ENCODE data around the gene FBLN2. TPM values are rescaled to one million over a fixed set of nuclear protein-coding genes. Genes with fewer than 3 reads are reported as not detected.

Gene FBLN2
- total and polyA plus RNA-seq, 5 donors from 2014 or later: not detected

DNA sequence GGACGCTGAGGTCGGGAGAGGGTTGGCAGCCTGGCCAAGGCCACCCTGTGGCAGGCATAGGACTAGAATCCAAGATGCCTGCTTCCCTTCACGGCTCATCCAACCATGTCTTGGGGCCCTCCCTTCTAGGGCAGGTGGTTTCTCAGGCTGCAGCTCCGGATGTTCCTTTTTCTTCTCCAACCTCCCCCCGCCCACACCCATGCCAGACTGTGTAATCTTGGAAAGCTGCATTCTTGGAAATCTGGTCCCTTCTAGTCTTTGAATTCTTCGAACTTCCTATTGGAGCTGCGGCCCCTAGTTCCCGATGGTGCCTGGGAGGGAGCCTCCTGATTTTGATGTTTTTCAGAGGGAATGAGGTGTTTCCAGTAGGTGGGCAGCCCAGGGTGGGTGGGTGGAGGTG, 109.8 kb downstream of the FBLN2 start:
- Mint-ChIP-seq H3K4me3 (no peak overlapping the region), H3K27ac (no peak overlapping the region), H3K36me3 (no peaks in the 10 kb centered on the region), H3K4me1 (peaks cover 0 to 8% (median 1%) of the 10 kb centered on the region in 4 donors), H3K9me3 (peaks cover 0 to 2% (median 0%) of the 10 kb centered on the region in 7 donors), H3K27me3 (peaks cover 26% of the 10 kb centered on the region)
- no peak for DNase-seq
- peaks cover 5% of the 10 kb centered on the region for H3K27me3 ChIP-seq (ENCODE audit: control insufficient read depth, insufficient read depth, low read length)
- no peaks in the 10 kb centered on the region for H3K36me3 ChIP-seq (ENCODE audit: control insufficient read depth, insufficient read depth, low read length)
- H3K4me3 ChIP-seq (ENCODE audit: low read depth, low read length): no peak overlapping the region
- peaks cover 10% of the 10 kb centered on the region for H3K4me1 ChIP-seq (ENCODE audit: control insufficient read depth, insufficient read depth, low read length, poor library complexity, severe bottlenecking)
- no peak for ATAC-seq (ENCODE audit: low read depth in 2 of 2)
- H3K27ac ChIP-seq (ENCODE audit: insufficient read depth, low read length, poor library complexity, severe bottlenecking): no peak overlapping the region
- H3K9me3 ChIP-seq (ENCODE audit: control insufficient read depth in 2 of 2, low read length in 2 of 2): no peaks in the 10 kb centered on the region

GRCh38 chr3:13659221-13659969, 110.5 kb downstream of the FBLN2 start:
- no peaks in the 10 kb centered on the region for H3K9me3 ChIP-seq (ENCODE audit: control insufficient read depth in 2 of 2, low read length in 2 of 2)
- no peak overlapping the region for H3K4me3 ChIP-seq (ENCODE audit: low read depth, low read length)
- H3K27me3 Mint-ChIP-seq: peaks cover 24% of the 10 kb centered on the region
- H3K9me3 Mint-ChIP-seq: peaks cover 0 to 2% (median 0%) of the 10 kb centered on the region in 7 donors
- no peak overlapping the region for H3K27ac ChIP-seq (ENCODE audit: insufficient read depth, low read length, poor library complexity, severe bottlenecking)
- no peak overlapping the region for H3K4me3 Mint-ChIP-seq
- H3K36me3 ChIP-seq (ENCODE audit: control insufficient read depth, insufficient read depth, low read length): no peaks in the 10 kb centered on the region
- H3K4me1 Mint-ChIP-seq: peaks cover 0 to 3% (median 1%) of the 10 kb centered on the region in 4 donors
- peaks cover 5% of the 10 kb centered on the region for H3K27me3 ChIP-seq (ENCODE audit: control insufficient read depth, insufficient read depth, low read length)
- H3K36me3 Mint-ChIP-seq: no peaks in the 10 kb centered on the region
- no peak overlapping the region for H3K27ac Mint-ChIP-seq
- ATAC-seq (ENCODE audit: low read depth in 2 of 2) (no peak), DNase-seq (no peak)
- peaks cover 10% of the 10 kb centered on the region for H3K4me1 ChIP-seq (ENCODE audit: control insufficient read depth, insufficient read depth, low read length, poor library complexity, severe bottlenecking)

DNA sequence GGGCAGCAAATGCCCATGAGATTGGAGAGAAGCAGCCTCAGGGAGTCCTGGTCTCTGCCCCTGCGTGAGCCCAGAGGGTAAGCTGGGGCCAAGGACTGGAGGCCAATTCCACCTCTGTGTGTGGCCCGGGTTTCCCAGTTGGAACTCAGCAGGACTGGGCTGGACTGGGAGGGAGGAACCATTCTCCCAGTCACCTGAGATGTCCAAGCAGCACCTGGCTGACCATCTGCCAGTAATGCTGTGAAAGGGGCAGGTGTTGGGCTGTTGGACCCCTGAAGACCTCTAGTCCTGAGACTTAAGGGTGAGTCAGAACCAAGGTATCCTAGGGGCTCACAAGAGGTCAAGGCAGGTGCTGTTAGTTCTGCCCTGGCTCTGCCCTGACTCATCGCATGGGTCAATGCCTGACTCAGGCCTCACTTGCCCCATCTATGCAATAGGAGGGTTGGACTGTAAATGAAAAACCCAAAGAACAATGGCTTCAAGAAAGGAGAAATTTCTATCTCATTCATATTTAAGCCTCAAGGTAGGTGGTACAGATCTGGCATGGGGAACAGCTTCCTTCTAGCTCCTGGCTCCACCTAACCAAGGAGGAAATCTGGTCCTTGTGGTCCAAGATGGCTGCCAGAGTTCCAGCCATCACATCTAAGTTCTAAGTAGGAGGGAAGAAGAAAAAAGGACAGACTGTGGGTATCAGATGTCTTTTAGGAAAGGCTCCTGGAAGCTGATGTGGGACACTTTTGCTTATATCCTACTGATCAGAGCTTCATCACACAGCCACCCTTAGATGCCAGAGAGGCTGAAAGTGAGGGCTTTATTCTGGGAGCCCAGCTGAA, 111.3 kb downstream of the FBLN2 start:
- no peak overlapping the region for H3K27ac ChIP-seq (ENCODE audit: insufficient read depth, low read length, poor library complexity, severe bottlenecking)
- H3K27me3 ChIP-seq (ENCODE audit: control insufficient read depth, insufficient read depth, low read length): peaks cover 5% of the 10 kb centered on the region
- ATAC-seq (ENCODE audit: low read depth in 2 of 2) (no peak), DNase-seq (no peak)
- H3K27me3 Mint-ChIP-seq: peaks cover 24% of the 10 kb centered on the region
- no peak overlapping the region for H3K27ac Mint-ChIP-seq
- H3K4me3 Mint-ChIP-seq: no peak overlapping the region
- peaks cover 0 to 3% (median 1%) of the 10 kb centered on the region in 4 donors for H3K4me1 Mint-ChIP-seq
- peaks cover 4% of the 10 kb centered on the region for H3K4me1 ChIP-seq (ENCODE audit: control insufficient read depth, insufficient read depth, low read length, poor library complexity, severe bottlenecking)
- H3K36me3 ChIP-seq (ENCODE audit: control insufficient read depth, insufficient read depth, low read length): no peaks in the 10 kb centered on the region
- peaks cover 0 to 2% (median 0%) of the 10 kb centered on the region in 7 donors for H3K9me3 Mint-ChIP-seq
- H3K9me3 ChIP-seq (ENCODE audit: control insufficient read depth in 2 of 2, low read length in 2 of 2): no peaks in the 10 kb centered on the region
- H3K4me3 ChIP-seq (ENCODE audit: low read depth, low read length): no peak overlapping the region
- H3K36me3 Mint-ChIP-seq: no peaks in the 10 kb centered on the region

GRCh38 chr3:13661121-13661520, 112.2 kb downstream of the FBLN2 start:
- H3K4me3 ChIP-seq (ENCODE audit: low read depth, low read length): no peak overlapping the region
- peaks cover 0 to 2% (median 0%) of the 10 kb centered on the region in 7 donors for H3K9me3 Mint-ChIP-seq
- H3K36me3 ChIP-seq (ENCODE audit: control insufficient read depth, insufficient read depth, low read length): no peaks in the 10 kb centered on the region
- H3K36me3 Mint-ChIP-seq: no peaks in the 10 kb centered on the region
- H3K4me1 Mint-ChIP-seq: peaks cover 0 to 3% (median 1%) of the 10 kb centered on the region in 4 donors
- peaks cover under 1% of the 10 kb centered on the region for H3K27me3 ChIP-seq (ENCODE audit: control insufficient read depth, insufficient read depth, low read length)
- H3K27ac Mint-ChIP-seq: no peak overlapping the region
- DNase-seq (no peak), ATAC-seq (ENCODE audit: low read depth in 2 of 2) (no peak)
- no peaks in the 10 kb centered on the region for H3K4me1 ChIP-seq (ENCODE audit: control insufficient read depth, insufficient read depth, low read length, poor library complexity, severe bottlenecking)
- peaks cover 16% of the 10 kb centered on the region for H3K27me3 Mint-ChIP-seq
- H3K4me3 Mint-ChIP-seq: no peak overlapping the region
- no peak overlapping the region for H3K27ac ChIP-seq (ENCODE audit: insufficient read depth, low read length, poor library complexity, severe bottlenecking)
- H3K9me3 ChIP-seq (ENCODE audit: control insufficient read depth in 2 of 2, low read length in 2 of 2): no peaks in the 10 kb centered on the region

GRCh38 chr3:13662238-13662847, 113.4 kb downstream of the FBLN2 start:
- Histone ChIP-seq H3K4me1 (ENCODE audit: control insufficient read depth, insufficient read depth, low read length, poor library complexity, severe bottlenecking) (no peaks in the 10 kb centered on the region), H3K4me3 (ENCODE audit: low read depth, low read length) (no peak overlapping the region), H3K9me3 (ENCODE audit: control insufficient read depth in 2 of 2, low read length in 2 of 2) (no peaks in the 10 kb centered on the region), H3K36me3 (ENCODE audit: control insufficient read depth, insufficient read depth, low read length) (no peaks in the 10 kb centered on the region), H3K27me3 (ENCODE audit: control insufficient read depth, insufficient read depth, low read length) (no peaks in the 10 kb centered on the region), H3K27ac (ENCODE audit: insufficient read depth, low read length, poor library complexity, severe bottlenecking) (no peak overlapping the region)
- Mint-ChIP-seq H3K4me3 (no peak overlapping the region), H3K9me3 (peaks cover 0 to 2% (median 0%) of the 10 kb centered on the region in 7 donors), H3K36me3 (no peaks in the 10 kb centered on the region), H3K27ac (no peak overlapping the region), H3K27me3 (peaks cover 5% of the 10 kb centered on the region), H3K4me1 (peaks cover 0 to 2% (median 1%) of the 10 kb centered on the region in 4 donors)
- ATAC-seq (ENCODE audit: low read depth in 2 of 2): no peak
- no peak for DNase-seq

DNA sequence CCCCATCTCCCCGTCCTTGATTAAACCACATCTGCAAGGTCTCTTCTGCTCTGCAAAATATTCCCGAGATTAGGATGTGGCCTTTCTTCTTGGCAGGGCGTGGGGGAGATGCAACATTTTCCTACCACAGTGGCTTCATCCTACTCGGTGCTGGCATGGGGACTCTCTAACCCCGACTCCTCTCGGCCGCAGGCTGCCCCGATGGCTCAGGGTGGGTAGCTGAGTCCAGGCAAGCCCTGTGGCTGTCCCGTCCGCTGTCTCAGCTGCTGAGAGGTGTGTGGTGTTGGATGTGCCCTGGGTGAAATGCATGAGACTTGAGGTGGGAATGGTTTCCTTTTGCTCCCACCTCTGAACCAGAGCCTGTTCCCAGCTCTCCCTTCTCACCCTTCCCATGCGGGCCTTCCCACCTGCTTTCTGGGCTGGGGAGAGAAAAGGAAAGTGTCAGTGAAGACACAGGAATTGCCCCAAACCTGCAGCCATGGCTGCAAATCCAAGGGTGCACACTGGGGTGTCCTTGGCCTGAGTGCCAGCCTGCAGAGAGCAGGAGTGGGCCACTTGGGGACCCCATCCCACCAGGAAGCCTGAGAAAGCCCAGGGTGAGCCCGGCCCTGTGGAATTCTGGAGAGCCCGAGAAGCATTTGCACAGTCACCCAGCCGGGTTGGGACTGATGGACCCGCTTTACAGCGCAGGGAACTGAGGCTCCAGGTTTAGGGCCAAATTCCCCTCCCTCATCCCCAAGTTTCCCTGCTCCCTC, 115.0 kb downstream of the FBLN2 start:
- H3K9me3 Mint-ChIP-seq: peaks cover 0 to 2% (median 0%) of the 10 kb centered on the region in 7 donors
- no peak overlapping the region for H3K4me3 ChIP-seq (ENCODE audit: low read depth, low read length)
- ATAC-seq (ENCODE audit: low read depth in 2 of 2): no peak

GRCh38 chr3:13665582-13666226, 116.8 kb downstream of the FBLN2 start:
- Mint-ChIP-seq H3K36me3 (no peaks in the 10 kb centered on the region), H3K27ac (no peak overlapping the region), H3K4me1 (no peaks in the 10 kb centered on the region), H3K9me3 (peaks cover 0 to 2% (median 0%) of the 10 kb centered on the region in 7 donors), H3K27me3 (peaks cover 6% of the 10 kb centered on the region), H3K4me3 (no peak overlapping the region)
- Histone ChIP-seq H3K27me3 (ENCODE audit: control insufficient read depth, insufficient read depth, low read length) (no peaks in the 10 kb centered on the region), H3K27ac (ENCODE audit: insufficient read depth, low read length, poor library complexity, severe bottlenecking) (no peak overlapping the region), H3K4me3 (ENCODE audit: low read depth, low read length) (no peak overlapping the region), H3K36me3 (ENCODE audit: control insufficient read depth, insufficient read depth, low read length) (no peaks in the 10 kb centered on the region), H3K9me3 (ENCODE audit: control insufficient read depth in 2 of 2, low read length in 2 of 2) (no peaks in the 10 kb centered on the region), H3K4me1 (ENCODE audit: control insufficient read depth, insufficient read depth, low read length, poor library complexity, severe bottlenecking) (no peaks in the 10 kb centered on the region)
- ATAC-seq (ENCODE audit: low read depth in 2 of 2): no peak
- no peak for DNase-seq

More for the DNA sequence above, 115.0 kb downstream of the FBLN2 start:
- Mint-ChIP-seq H3K4me3 (no peak overlapping the region), H3K27ac (no peak overlapping the region), H3K27me3 (peaks cover 6% of the 10 kb centered on the region), H3K4me1 (no peaks in the 10 kb centered on the region), H3K36me3 (no peaks in the 10 kb centered on the region)
- no peaks in the 10 kb centered on the region for H3K4me1 ChIP-seq (ENCODE audit: control insufficient read depth, insufficient read depth, low read length, poor library complexity, severe bottlenecking)
- no peaks in the 10 kb centered on the region for H3K9me3 ChIP-seq (ENCODE audit: control insufficient read depth in 2 of 2, low read length in 2 of 2)
- no peak overlapping the region for H3K27ac ChIP-seq (ENCODE audit: insufficient read depth, low read length, poor library complexity, severe bottlenecking)
- no peaks in the 10 kb centered on the region for H3K27me3 ChIP-seq (ENCODE audit: control insufficient read depth, insufficient read depth, low read length)
- no peaks in the 10 kb centered on the region for H3K36me3 ChIP-seq (ENCODE audit: control insufficient read depth, insufficient read depth, low read length)
- no peak for DNase-seq

All from CD4-positive, CD25-positive, alpha-beta regulatory T cell (primary cell).